ENCODE measurements around the gene ZCWPW2. TPM values are rescaled to one million over a fixed set of nuclear protein-coding genes. Genes with fewer than 3 reads are reported as not detected.

ZCWPW2 gene
- total and polyA plus RNA-seq, 2 donors from 2014 or later: 0.54 to 2.0 TPM

- no peak overlapping the region for H3K9ac ChIP-seq (ENCODE audit: low read length in 3 of 3)
- no peaks in the 10 kb centered on the region for H3K36me3 ChIP-seq (ENCODE audit: control insufficient read depth in 2 of 3, insufficient read depth in 3 of 3, low read length in 3 of 3)
- FAIRE-seq: no peak
- H3K27me3 ChIP-seq (ENCODE audit: control insufficient read depth, insufficient read depth, low read length): no peaks in the 10 kb centered on the region
- no peak for DNase-seq
- TF ChIP-seq, protein P1, sequence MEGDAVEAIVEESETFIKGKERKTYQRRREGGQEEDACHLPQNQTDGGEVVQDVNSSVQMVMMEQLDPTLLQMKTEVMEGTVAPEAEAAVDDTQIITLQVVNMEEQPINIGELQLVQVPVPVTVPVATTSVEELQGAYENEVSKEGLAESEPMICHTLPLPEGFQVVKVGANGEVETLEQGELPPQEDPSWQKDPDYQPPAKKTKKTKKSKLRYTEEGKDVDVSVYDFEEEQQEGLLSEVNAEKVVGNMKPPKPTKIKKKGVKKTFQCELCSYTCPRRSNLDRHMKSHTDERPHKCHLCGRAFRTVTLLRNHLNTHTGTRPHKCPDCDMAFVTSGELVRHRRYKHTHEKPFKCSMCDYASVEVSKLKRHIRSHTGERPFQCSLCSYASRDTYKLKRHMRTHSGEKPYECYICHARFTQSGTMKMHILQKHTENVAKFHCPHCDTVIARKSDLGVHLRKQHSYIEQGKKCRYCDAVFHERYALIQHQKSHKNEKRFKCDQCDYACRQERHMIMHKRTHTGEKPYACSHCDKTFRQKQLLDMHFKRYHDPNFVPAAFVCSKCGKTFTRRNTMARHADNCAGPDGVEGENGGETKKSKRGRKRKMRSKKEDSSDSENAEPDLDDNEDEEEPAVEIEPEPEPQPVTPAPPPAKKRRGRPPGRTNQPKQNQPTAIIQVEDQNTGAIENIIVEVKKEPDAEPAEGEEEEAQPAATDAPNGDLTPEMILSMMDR (IDR thresholded peaks at IDR 0.05; ENCODE audit: borderline replicate concordance, extremely low read depth, insufficient read depth): no peak
- H3K4me3 ChIP-seq (ENCODE audit: low read length in 3 of 3): no peak overlapping the region
- intact Hi-C loops (cut with DNase I): no loop called here
- no peaks in the 10 kb centered on the region for H3K9me3 ChIP-seq (ENCODE audit: control insufficient read depth in 2 of 3, insufficient read depth in 1 of 3, low read length in 3 of 3)
- no peaks in the 10 kb centered on the region for H3K4me1 ChIP-seq (ENCODE audit: control insufficient read depth in 2 of 3, insufficient read depth in 2 of 3, low read depth in 1 of 3, low read length in 3 of 3)
- no peak overlapping the region for H3K27ac ChIP-seq (ENCODE audit: low read depth in 2 of 2, low read length in 2 of 2)
Measured at GRCh38 chr3:28376424-28376823, 27.9 kb downstream of the ZCWPW2 start.

GRCh38 chr3:28386049-28386448, 37.5 kb downstream of the ZCWPW2 start:
- Histone ChIP-seq H3K27ac (ENCODE audit: low read depth in 2 of 2, low read length in 2 of 2) (no peak overlapping the region), H3K27me3 (ENCODE audit: control insufficient read depth, insufficient read depth, low read length) (no peaks in the 10 kb centered on the region), H3K4me3 (ENCODE audit: low read length in 3 of 3) (no peak overlapping the region), H3K4me1 (ENCODE audit: control insufficient read depth in 2 of 3, insufficient read depth in 2 of 3, low read depth in 1 of 3, low read length in 3 of 3) (no peaks in the 10 kb centered on the region), H3K36me3 (ENCODE audit: control insufficient read depth in 2 of 3, insufficient read depth in 3 of 3, low read length in 3 of 3) (no peaks in the 10 kb centered on the region), H3K9me3 (ENCODE audit: control insufficient read depth in 2 of 3, insufficient read depth in 1 of 3, low read length in 3 of 3) (no peaks in the 10 kb centered on the region), H3K9ac (ENCODE audit: low read length in 3 of 3) (no peak overlapping the region)
- DNase-seq (no peak), FAIRE-seq (no peak)
- intact Hi-C loops (cut with DNase I): no loop called here
- TF ChIP-seq, protein P1 (IDR thresholded peaks at IDR 0.05; ENCODE audit: borderline replicate concordance, extremely low read depth, insufficient read depth): no peak

DNA sequence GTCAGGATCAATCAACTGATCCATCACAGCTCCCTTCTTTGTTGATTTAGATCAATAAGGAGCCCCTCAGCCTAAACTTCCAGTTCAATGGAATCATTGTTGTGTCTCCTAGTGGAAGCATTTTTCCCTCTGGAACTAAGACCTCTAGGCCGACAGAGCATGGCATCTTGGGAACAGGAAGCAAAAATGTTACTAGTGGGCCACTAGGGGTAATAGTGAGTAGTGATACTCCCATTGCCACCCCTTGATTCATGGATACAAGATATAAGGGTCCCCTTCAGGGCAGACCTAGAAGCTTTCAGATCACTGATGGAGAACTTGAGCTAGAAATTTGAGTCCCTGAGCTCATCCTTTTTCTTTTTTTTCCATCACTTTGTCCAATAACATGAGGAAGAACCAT, 40.5 kb downstream of the ZCWPW2 start:
- no peak overlapping the region for H3K9ac ChIP-seq (ENCODE audit: low read length in 3 of 3)
- no peak overlapping the region for H3K4me3 ChIP-seq (ENCODE audit: low read length in 3 of 3)
- FAIRE-seq (no peak), DNase-seq (no peak)
- no peaks in the 10 kb centered on the region for H3K27me3 ChIP-seq (ENCODE audit: control insufficient read depth, insufficient read depth, low read length)
- H3K27ac ChIP-seq (ENCODE audit: low read depth in 2 of 2, low read length in 2 of 2): no peak overlapping the region
- intact Hi-C loops (cut with DNase I): no loop called here
- H3K9me3 ChIP-seq (ENCODE audit: control insufficient read depth in 2 of 3, insufficient read depth in 1 of 3, low read length in 3 of 3): peaks cover 0 to 6% (median 0%) of the 10 kb centered on the region in 3 donors
- no peaks in the 10 kb centered on the region for H3K4me1 ChIP-seq (ENCODE audit: control insufficient read depth in 2 of 3, insufficient read depth in 2 of 3, low read depth in 1 of 3, low read length in 3 of 3)
- H3K36me3 ChIP-seq (ENCODE audit: control insufficient read depth in 2 of 3, insufficient read depth in 3 of 3, low read length in 3 of 3): no peaks in the 10 kb centered on the region
- TF ChIP-seq, protein P1 (IDR thresholded peaks at IDR 0.05; ENCODE audit: borderline replicate concordance, extremely low read depth, insufficient read depth): no peak

DNA sequence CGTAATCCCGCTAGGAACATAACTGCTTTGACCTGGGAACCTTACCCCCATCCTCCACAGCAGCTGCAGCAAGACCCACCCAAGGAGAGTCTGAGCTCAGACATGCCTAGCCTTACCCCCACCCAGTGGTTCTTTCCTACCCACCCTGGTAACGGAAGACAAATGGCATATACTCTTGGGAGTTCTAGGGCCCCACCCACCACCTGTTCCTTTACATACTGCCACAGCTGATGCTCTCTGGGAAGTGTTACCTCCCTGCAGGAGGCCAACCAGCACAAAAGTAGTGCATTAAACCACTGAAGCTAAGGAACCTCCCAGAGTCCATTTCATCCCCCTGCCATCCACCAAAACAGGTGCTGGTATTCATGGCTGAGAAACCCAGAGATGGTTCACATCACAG, 50.7 kb downstream of the ZCWPW2 start:
- Histone ChIP-seq H3K9ac (ENCODE audit: low read length in 3 of 3) (no peak overlapping the region), H3K27me3 (ENCODE audit: control insufficient read depth, insufficient read depth, low read length) (no peaks in the 10 kb centered on the region), H3K36me3 (ENCODE audit: control insufficient read depth in 2 of 3, insufficient read depth in 3 of 3, low read length in 3 of 3) (no peaks in the 10 kb centered on the region), H3K4me3 (ENCODE audit: low read length in 3 of 3) (no peak overlapping the region), H3K4me1 (ENCODE audit: control insufficient read depth in 2 of 3, insufficient read depth in 2 of 3, low read depth in 1 of 3, low read length in 3 of 3) (no peaks in the 10 kb centered on the region), H3K9me3 (ENCODE audit: control insufficient read depth in 2 of 3, insufficient read depth in 1 of 3, low read length in 3 of 3) (peaks cover 0 to 28% (median 2%) of the 10 kb centered on the region in 3 donors), H3K27ac (ENCODE audit: low read depth in 2 of 2, low read length in 2 of 2) (no peak overlapping the region)
- DNase-seq (no peak), FAIRE-seq (no peak)
- TF ChIP-seq, protein P1 (IDR thresholded peaks at IDR 0.05; ENCODE audit: borderline replicate concordance, extremely low read depth, insufficient read depth): no peak
- intact Hi-C loops (cut with DNase I): no loop called here
